Inflammatory macrophage treated with lipopolysaccharide for 4 hours (primary cell): ENCODE data around the gene GRK2.

ENCODE experiments used
- DNase-seq: peaks from one replicate; pipeline ENCODE4 v3.0.0-alpha.2; 2020

Gene GRK2

DNA sequence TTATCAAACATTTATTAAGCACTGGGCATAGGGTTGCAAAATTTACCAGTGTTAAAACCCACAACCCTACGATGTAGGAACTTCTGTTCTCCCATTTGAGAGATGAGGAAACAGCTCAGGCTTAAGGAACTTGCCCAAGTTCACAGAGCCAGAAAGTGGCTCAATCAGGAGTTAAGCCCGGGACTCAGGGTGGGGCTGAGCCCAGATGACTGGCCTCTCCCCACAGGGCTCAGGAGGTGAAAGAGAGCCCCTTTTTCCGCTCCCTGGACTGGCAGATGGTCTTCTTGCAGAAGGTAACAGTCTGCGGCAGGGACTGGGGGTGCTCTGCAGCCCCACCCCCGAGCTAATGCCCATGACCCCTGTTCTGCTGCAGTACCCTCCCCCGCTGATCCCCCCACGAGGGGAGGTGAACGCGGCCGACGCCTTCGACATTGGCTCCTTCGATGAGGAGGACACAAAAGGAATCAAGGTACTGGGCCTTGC is 17.2 kb downstream of the GRK2 start:
- DNase-seq = peak; percentile 97

GRCh38 chr11:67284811-67285540 is 18.7 kb downstream of the GRK2 start:
- no peak for DNase-seq

- no peak for DNase-seq
These were observed 19.5 kb downstream of the GRK2 start for GRCh38 chr11:67285541-67286498.

GRCh38 chr11:67286621-67287333 is 20.5 kb downstream of the GRK2 start:
- DNase-seq = peak; percentile 79

GRCh38 chr11:67287355-67288197 is 21.3 kb downstream of the GRK2 start:
- DNase-seq = no peak

DNA sequence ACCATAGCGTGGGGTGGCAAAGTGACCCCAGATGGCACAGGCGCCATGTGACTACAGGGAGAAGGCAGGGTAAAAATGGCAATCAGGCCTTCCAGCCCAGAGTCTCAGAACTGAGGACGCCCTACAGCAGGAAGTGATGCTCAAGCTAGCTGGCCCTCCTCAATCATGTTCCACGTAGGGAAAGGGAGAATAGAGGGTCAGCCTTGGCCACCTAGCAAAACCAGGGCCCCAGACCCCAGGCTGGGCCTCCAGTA is 21.9 kb downstream of the GRK2 start:
- DNase-seq = no peak

DNA sequence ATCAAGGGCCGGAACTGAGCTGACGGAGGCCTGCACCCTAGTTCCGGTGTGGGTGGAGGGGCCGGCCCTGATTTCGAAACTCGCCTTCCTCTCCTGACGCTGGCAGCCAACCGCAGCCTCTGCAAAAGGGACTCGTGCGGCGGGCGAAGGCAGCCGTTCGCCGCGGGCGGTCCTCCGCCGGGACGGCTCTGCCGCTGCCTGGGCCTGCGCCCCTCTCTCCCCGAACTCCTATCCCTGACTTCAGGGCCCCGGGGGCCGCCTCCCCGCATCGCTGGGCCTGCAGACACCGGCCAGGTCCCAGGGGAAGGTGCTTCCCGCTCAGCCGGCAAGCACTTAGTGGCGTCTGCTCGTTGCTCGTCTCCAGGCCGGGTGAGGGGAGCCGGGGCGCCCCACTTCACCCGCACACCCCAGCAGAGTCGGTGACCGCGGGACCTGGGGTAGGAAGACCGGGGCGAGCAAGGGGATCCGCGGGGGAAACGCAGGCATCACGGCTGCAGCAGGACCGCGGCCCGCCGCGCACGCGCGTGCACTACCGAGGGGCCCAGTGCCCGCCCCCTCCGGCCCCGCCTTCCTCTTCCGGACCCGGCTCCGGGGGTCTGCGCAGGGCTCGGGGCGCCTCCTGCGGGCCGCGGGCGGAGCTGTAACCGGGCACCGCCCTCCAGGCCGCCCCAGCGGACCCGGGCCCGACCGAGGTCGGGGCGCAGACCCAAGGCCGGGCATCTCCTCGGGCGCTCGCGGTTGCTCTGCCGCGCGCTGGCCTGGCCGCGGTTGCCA is 22.4 kb downstream of the GRK2 start:
- DNase-seq = peak; percentile 96

- DNase-seq = no peak
These were observed 23.0 kb downstream of the GRK2 start, which contains the start of gene ANKRD13D for GRCh38 chr11:67289226-67289650. TSS of gene ANKRD13D (plus strand) at chr11:67289303. CDS start at chr11:67289461, 158 bp downstream.

GRCh38 chr11:67289651-67290479 is 23.6 kb downstream of the GRK2 start:
- peak; percentile 37 for DNase-seq

DNA sequence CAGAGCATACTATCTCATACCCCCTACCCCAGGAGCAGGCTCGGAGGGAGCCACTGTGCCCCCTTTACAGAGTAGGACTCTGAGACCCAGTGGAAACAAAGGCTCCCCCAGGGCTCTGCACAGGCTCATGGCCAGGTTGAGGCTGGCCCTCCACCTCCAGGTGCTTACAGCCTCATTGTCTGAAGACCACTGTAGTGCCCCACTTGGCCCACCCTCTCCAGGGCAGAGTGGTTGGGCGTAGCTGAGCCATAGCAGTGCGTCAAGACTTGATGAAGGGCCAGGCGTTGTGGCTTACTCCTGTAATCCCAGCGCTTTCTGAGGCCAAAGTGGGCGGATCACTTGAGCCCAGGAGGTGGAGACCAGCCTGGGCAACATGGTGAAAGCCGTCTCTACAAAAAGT is 24.5 kb downstream of the GRK2 start:
- DNase-seq = no peak

GRCh38 chr11:67291481-67292381 is 25.5 kb downstream of the GRK2 start:
- no peak for DNase-seq

DNA sequence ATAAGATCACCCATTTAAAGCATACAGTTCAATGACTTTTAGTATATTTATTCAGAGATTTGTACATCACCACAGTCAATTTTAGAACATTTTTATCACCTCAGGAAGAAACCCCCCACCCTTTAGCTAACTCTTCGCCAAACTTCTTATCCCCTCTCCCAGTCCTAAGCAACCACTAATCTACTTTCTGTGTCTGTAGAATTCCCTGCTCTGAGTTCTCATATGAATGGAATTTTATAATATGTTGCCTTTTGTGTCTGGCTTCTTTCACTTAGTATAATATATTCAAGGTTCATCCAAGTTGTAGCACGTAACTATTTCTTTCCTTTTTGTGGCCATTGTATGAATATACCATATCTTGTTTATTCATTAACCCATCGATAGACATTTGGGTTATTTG is 26.4 kb downstream of the GRK2 start:
- no peak for DNase-seq

GRCh38 chr11:67293090-67293489 is 26.8 kb downstream of the GRK2 start:
- DNase-seq = peak; percentile 83

GRCh38 chr11:67295846-67296245 is 29.6 kb downstream of the GRK2 start:
- no peak for DNase-seq

DNA sequence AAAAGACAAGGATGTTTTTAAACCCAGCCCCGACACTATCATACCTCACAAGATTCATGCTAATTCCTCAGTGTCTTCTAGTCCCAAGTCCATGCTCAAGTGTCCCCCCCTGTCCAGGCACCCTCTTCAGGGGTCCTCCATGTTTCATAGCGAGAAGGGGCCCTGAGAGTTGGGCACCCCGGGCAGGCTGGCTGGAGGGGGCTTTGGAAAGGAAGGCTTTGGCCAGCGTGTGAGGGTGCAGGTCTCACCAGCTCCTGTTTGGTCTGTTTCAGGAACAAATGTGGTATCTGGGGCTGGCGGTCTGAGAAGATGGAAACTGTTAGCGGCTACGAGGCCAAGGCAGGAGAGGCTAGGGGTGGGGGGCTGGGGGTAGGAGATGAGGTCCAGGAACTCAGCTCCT is 32.5 kb downstream of the GRK2 start:
- no peak for DNase-seq

DNA sequence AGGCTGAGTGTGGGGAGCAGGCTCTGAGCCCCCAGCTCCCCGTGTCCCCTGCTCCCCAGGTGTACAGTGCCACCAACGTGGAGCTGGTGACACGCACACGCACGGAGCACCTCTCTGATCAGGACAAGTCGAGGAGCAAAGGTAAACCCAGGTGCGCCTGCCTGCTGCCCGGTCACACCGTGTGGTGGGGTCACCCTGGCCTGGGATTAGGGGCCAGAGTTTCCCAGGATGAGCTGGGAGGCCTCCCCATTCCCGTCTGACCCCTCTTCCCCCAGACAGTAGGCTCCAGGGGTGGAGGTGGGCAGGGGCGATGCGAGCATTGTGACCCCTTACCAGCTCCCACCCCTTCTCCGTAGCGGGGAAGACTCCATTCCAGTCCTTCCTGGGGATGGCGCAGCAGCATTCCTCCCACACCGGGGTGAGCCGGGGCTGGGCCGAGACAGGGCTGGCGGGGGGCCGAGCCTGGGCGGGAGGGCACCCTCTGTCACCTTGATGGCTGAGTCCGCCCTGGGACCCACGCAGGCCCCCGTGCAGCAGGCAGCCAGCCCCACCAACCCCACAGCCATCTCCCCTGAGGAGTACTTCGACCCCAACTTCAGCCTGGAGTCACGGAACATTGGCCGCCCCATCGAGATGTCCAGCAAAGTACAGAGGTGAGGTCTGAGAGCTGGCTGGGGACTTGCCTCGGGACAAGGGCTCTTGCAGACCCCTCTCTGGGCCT is 33.4 kb downstream of the GRK2 start:
- DNase-seq = no peak

DNA sequence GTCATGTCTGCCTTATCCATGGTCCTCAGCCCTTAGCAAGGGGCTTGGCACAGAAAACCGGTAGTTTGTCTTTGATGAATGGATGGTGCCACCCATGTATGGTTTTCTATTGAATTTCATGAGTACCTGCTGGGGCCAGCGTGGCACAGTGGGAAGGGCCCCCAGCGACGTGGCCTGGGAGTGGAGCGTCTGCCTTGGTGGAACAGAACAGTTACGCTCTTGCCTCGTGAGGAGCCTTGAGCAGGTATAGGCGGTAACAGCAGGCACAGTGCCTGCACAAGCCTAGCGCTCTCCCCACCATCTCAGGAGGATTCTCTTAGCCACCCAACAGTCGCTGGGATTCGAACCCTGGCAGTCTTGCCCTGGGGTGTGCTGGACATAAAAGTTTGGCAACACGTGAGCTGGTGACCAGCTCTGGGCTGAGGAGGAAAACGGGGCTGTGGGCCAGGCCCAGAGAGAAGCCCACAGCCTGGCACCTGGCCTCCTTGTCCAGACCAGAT is 34.0 kb downstream of the GRK2 start:
- no peak for DNase-seq

DNA sequence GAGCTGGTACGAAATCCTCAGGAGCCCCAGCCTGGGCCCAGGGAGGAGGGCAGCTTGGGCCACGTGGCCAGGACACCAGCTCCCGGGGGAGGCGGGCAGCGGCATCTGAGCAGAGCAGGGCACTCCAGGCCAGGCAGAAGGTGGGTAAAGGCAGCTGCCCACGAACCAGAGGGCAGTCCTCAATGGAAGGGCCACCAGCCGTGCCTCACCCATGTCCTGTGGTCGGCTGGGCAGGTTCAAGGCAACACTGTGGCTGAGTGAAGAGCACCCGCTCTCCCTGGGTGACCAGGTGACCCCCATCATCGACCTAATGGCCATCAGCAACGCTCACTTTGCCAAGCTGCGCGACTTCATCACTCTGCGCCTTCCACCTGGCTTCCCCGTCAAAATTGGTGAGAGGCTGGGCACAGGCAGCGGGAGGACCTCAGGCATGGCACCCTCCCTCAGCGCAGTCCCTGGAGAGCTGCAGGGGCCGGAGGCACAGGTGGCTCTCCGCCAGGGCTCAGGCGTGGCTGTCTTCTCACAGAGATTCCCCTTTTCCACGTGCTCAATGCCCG is 34.6 kb downstream of the GRK2 start:
- no peak for DNase-seq
